Effector memory CD4-positive, alpha-beta T cell (primary cell): ENCODE data around the gene KIAA1671.
A peak's percentile ranks its signal among the peaks of the same experiment; 100 is the strongest.

Source experiments
- DNase-seq, 3 donors: peaks; one replicate each; pipeline ENCODE4 v3.0.0-alpha.2; 2020
- H3K27ac ChIP-seq: 2 replicates; pipeline ENCODE4 v1.7.0; 2013; ENCODE audit warnings: mild to moderate bottlenecking, low read length, moderate library complexity; ENCODE audit not compliant: insufficient read depth, poor library complexity, severe bottlenecking
- H3K27me3 ChIP-seq: replicated peaks from 2 replicates; pipeline ENCODE4 v1.7.0; 2013; ENCODE audit warnings: mild to moderate bottlenecking, low read length; ENCODE audit not compliant: insufficient read depth, control insufficient read depth, poor library complexity, severe bottlenecking
- H3K36me3 ChIP-seq: 2 replicates; pipeline ENCODE4 v1.7.0; 2013; ENCODE audit warnings: mild to moderate bottlenecking, low read length, moderate library complexity; ENCODE audit not compliant: control insufficient read depth, insufficient read depth
- H3K4me1 ChIP-seq: 2 replicates; pipeline ENCODE4 v1.7.0; 2013; ENCODE audit warnings: low read length, mild to moderate bottlenecking; ENCODE audit not compliant: control insufficient read depth, insufficient read depth, poor library complexity, severe bottlenecking
- H3K4me3 ChIP-seq: 2 replicates; pipeline ENCODE4 v1.7.0; 2013; ENCODE audit warnings: low read length, low read depth, mild to moderate bottlenecking; ENCODE audit not compliant: insufficient read depth, poor library complexity, severe bottlenecking
- H3K9me3 ChIP-seq: 2 replicates; pipeline ENCODE4 v1.7.0; 2013; ENCODE audit warnings: mild to moderate bottlenecking, low read length, moderate library complexity; ENCODE audit not compliant: control insufficient read depth

Gene KIAA1671

DNA sequence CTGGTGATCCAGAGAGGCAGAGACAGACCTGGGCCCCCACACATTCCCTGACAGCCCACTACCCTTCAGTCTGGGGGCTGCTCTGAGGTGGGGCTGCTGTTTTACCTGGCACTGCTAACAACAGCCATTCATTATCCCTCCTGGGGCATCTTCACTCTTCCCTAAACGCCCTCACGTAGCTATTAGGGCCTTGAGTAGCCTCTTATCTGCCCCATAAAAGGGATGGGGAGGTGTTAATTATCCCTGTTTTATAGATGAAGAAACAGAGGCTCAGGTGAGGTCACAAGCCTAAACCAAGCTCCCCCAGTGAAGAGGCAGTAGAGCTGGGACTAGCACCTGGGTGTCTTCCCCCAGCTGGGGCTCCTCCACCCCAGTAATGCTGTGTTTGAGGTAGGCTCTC lies 79.5 kb downstream of the KIAA1671 start:
- Histone ChIP-seq H3K27ac (no peak overlapping the region), H3K36me3 (no peaks in the 10 kb centered on the region), H3K9me3 (no peaks in the 10 kb centered on the region), H3K4me3 (no peak overlapping the region), H3K4me1 (no peaks in the 10 kb centered on the region), H3K27me3 (no peaks in the 10 kb centered on the region)
- DNase-seq, result no peak

- H3K27me3 ChIP-seq, result no peaks in the 10 kb centered on the region
- no peak for DNase-seq
- H3K27ac ChIP-seq, result no peak overlapping the region
- H3K4me1 ChIP-seq, result no peaks in the 10 kb centered on the region
- H3K9me3 ChIP-seq, result no peaks in the 10 kb centered on the region
- H3K4me3 ChIP-seq, result no peak overlapping the region
- no peaks in the 10 kb centered on the region for H3K36me3 ChIP-seq
These were observed 83.2 kb downstream of the KIAA1671 start for GRCh38 chr22:25035715-25036114.

DNA sequence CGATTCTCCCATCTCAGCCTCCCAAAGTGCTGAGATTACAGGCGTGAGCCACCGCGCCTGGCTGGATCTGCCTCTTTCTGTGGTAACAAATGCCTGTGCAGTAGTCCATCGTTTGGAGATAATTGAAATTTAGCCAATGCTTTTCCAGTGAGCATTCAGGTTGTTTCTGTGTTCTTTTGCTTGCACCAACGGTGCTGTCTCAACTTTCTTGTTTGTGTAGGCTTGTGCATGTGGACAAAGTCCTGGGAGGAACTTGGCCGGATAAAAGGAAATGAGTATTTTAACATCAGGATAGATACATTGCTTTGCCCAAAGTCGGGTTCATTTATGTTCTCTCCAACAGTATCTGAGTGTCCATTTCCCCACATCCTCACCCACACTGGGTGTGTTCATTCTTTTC lies 85.7 kb downstream of the KIAA1671 start:
- no peak overlapping the region for H3K4me3 ChIP-seq
- no peaks in the 10 kb centered on the region for H3K36me3 ChIP-seq
- H3K27me3 ChIP-seq, result no peaks in the 10 kb centered on the region

DNA sequence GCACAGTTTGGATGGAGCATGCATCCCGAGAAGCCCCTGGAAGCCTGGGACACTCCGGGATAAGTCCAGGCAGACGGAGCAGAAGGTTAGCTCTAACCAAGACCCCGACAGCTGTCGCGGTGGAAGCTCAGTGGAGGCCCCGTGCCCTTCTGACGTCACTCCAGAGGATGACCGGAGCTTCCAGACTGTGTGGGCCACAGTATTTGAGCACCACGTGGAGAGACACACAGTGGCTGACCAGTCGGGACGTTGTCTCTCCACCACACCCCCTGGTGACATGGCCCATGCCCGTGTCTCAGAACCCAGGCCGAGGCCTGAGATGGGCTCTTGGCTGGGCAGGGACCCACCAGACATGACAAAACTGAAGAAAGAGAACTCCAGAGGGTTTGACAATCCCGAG lies 86.3 kb downstream of the KIAA1671 start:
- no peak overlapping the region for H3K4me3 ChIP-seq
- H3K4me1 ChIP-seq, result no peaks in the 10 kb centered on the region
- no peak for DNase-seq
- no peaks in the 10 kb centered on the region for H3K36me3 ChIP-seq
- no peaks in the 10 kb centered on the region for H3K27me3 ChIP-seq
- H3K27ac ChIP-seq, result no peak overlapping the region
- no peaks in the 10 kb centered on the region for H3K9me3 ChIP-seq

More for the DNA sequence above, 85.7 kb downstream of the KIAA1671 start:
- H3K9me3 ChIP-seq, result no peaks in the 10 kb centered on the region
- DNase-seq, result no peak
- H3K27ac ChIP-seq, result no peak overlapping the region
- no peaks in the 10 kb centered on the region for H3K4me1 ChIP-seq

DNA sequence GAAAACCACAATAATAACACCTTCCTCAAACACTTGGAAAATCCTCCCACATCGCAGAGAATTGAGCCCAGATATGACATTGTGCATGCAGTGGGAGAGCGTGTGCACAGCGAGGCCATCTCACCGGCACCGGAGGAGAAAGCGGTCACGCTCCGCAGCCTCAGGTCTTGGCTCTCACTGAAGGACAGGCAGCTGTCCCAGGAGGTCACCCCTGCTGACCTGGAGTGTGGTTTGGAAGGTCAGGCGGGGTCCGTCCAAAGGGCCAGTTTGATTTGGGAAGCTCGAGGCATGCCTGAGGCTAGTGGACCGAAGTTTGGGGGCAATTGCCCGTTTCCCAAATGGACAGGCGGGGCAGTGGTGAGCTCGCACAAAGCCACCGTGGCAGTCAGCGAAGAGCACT lies 86.7 kb downstream of the KIAA1671 start:
- Histone ChIP-seq H3K4me3 (no peak overlapping the region), H3K27me3 (no peaks in the 10 kb centered on the region), H3K27ac (no peak overlapping the region), H3K36me3 (no peaks in the 10 kb centered on the region), H3K4me1 (no peaks in the 10 kb centered on the region), H3K9me3 (no peaks in the 10 kb centered on the region)
- DNase-seq, result no peak

GRCh38 chr22:25039754-25040153 lies 87.2 kb downstream of the KIAA1671 start:
- Histone ChIP-seq H3K27ac (no peak overlapping the region), H3K4me3 (no peak overlapping the region), H3K36me3 (no peaks in the 10 kb centered on the region), H3K4me1 (no peaks in the 10 kb centered on the region), H3K27me3 (no peaks in the 10 kb centered on the region), H3K9me3 (no peaks in the 10 kb centered on the region)
- no peak for DNase-seq

- Histone ChIP-seq H3K4me3 (no peak overlapping the region), H3K9me3 (no peaks in the 10 kb centered on the region), H3K36me3 (no peaks in the 10 kb centered on the region), H3K27ac (no peak overlapping the region), H3K4me1 (no peaks in the 10 kb centered on the region), H3K27me3 (no peaks in the 10 kb centered on the region)
- DNase-seq, result no peak
These were observed 92.6 kb downstream of the KIAA1671 start for GRCh38 chr22:25045159-25045558.

- Histone ChIP-seq H3K36me3 (no peaks in the 10 kb centered on the region), H3K4me1 (no peaks in the 10 kb centered on the region), H3K9me3 (peaks cover 4% of the 10 kb centered on the region), H3K27ac (no peak overlapping the region), H3K27me3 (no peaks in the 10 kb centered on the region), H3K4me3 (no peak overlapping the region)
- DNase-seq, result no peak
These were observed 95.6 kb downstream of the KIAA1671 start for GRCh38 chr22:25048071-25048470.

DNA sequence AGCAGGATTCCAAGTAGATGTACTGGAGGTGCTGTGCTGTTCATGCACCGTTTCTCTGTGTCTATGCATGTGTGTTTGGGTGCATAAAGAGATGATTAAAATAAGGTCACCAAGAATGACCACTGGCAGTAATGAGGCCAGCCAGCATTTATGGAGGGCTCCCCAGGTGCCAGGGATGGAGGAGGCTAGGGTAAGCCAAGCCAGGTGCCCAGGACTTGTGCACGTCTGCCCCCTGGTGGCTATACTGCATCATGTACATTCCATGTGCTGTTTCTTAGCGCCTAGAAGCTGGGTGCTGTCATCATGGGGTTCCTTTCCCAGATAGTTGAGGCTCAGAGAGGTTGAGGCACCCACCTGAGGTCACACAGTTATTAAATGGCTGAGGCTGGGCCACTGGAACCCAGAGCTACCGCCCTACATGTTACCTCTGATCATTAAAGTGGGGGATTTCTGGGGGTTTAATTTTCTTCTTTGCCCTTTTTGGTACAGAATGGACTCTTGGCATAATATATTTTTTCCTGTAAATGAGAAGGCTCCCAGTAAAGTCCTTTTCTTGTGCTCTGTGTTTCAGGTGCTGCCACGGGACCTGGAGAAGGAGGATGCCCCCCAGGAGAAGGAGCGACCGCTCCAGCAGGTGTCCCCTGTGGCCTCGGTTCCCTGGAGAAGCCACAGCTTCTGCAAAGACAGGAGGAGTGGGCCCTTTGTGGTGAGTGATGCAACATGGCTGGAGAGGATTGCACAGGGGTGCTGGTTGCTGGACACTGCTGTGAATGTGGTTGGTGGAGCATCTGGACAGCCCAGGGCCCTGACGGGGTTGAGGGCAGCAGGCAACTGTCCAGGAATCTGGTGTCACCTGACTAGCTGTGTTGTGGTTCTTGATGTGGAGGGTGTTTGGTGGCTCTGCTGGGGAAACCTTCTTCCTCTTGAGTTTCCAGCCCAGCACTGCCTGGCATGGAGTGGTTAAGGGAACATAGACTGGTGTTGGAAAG lies 96.4 kb downstream of the KIAA1671 start:
- Histone ChIP-seq H3K4me1 (no peaks in the 10 kb centered on the region), H3K36me3 (no peaks in the 10 kb centered on the region), H3K9me3 (peaks cover 4% of the 10 kb centered on the region), H3K4me3 (no peak overlapping the region), H3K27me3 (no peaks in the 10 kb centered on the region), H3K27ac (no peak overlapping the region)
- DNase-seq, result peak; percentile 33 to 60 (median 34)

DNA sequence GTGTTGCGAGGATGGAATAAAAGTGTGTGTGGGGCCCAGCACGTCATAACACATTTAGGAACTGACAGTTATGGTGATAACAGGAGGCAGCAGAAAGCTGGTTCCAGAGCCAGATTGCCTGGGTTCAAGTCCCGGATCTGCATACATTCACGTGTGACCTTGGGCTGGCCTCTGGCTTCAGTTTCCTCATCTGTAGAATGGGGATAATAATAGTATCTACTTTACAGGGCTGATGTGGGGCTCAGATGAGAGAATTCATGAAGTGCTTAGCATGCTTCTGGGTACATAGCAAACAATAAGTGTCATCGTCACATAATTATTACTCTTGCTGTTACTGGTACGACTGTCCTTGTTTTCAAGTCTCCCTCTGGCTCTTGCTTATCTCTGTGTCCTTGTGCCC lies 97.3 kb downstream of the KIAA1671 start:
- Histone ChIP-seq H3K9me3 (peaks cover 4% of the 10 kb centered on the region), H3K27me3 (no peaks in the 10 kb centered on the region), H3K36me3 (no peaks in the 10 kb centered on the region), H3K4me3 (no peak overlapping the region), H3K27ac (no peak overlapping the region), H3K4me1 (no peaks in the 10 kb centered on the region)
- no peak for DNase-seq
